PC-3 (cell line): ENCODE data around the gene TRAPPC4. TPM values are rescaled to one million over a fixed set of nuclear protein-coding genes. Genes with fewer than 3 reads are reported as not detected.

Experiments
- ATAC-seq: fragments of 200-7000 bp; cut with Tn5 transposase; 2 replicates; pipeline ENCODE4 v1.9.1; 2020; ENCODE audit warnings: mild to moderate bottlenecking, moderate library complexity
- BruUV-seq: library from RNA; stranded (reverse); fragments of 400-500 nt; replicated peaks from 2 replicates; lab custom pipeline; 2021; lab: Mats Ljungman, UMichigan
- CTCF ChIA-PET: fragments of 300-600 bp; sonication (Branson Sonifier 250); formaldehyde crosslinking; loops from one replicate; lab custom pipeline; 2022; ENCODE audit warnings: antibody characterized with exemption; lab: Charles Lee
- POLR2A ChIA-PET: fragments of 300-600 bp; sonication (Branson Sonifier 250); formaldehyde crosslinking; loops from one replicate; lab custom pipeline; 2022; ENCODE audit warnings: antibody characterized with exemption; ENCODE audit not compliant: unreplicated experiment; lab: Charles Lee
- DNase-seq: peaks from one replicate; pipeline ENCODE4 v3.0.0-alpha.2; 2015
- H2AFZ ChIP-seq: fragments of 300-600 bp; sonication (generic); 2 replicates; pipeline ENCODE4 v1.6.0; 2016; ENCODE audit warnings: antibody characterized with exemption, low read length
- H3F3A ChIP-seq: fragments of 300-600 bp; sonication (generic); one replicate; pipeline ENCODE4 v1.6.0; 2017; ENCODE audit warnings: antibody characterized with exemption, low read length, control low read depth, mild to moderate bottlenecking; ENCODE audit not compliant: unreplicated experiment
- H3K27ac ChIP-seq: fragments of 300-600 bp; sonication (generic); 2 replicates; pipeline ENCODE4 v1.5.1; 2016; ENCODE audit warnings: mild to moderate bottlenecking, low read length
- H3K27me3 ChIP-seq: fragments of 300-600 bp; sonication (generic); 2 replicates; pipeline ENCODE4 v1.6.1; 2016; ENCODE audit warnings: low read length, mixed read lengths
- H3K36me3 ChIP-seq: fragments of 300-600 bp; sonication (generic); 2 replicates; pipeline ENCODE4 v1.6.1; 2016; ENCODE audit warnings: low read depth, mixed run types, low read length, mixed read lengths
- H3K4me1 ChIP-seq: fragments of 300-600 bp; sonication (generic); 2 replicates; pipeline ENCODE4 v1.5.1; 2016; ENCODE audit warnings: low read length; ENCODE audit not compliant: insufficient read depth
- H3K4me2 ChIP-seq: fragments of 300-600 bp; sonication (generic); 2 replicates; pipeline ENCODE4 v1.6.0; 2016; ENCODE audit warnings: low read length
- H3K4me3 ChIP-seq: fragments of 300-600 bp; sonication (generic); 2 replicates; pipeline ENCODE4 v1.5.1; 2016; ENCODE audit warnings: mild to moderate bottlenecking, low read length, mixed read lengths
- H3K79me2 ChIP-seq: fragments of 300-600 bp; sonication (generic); 2 replicates; pipeline ENCODE4 v1.6.1; 2017; ENCODE audit warnings: low read length, mixed read lengths
- H3K9ac ChIP-seq: fragments of 300-600 bp; sonication (generic); 2 replicates; pipeline ENCODE4 v1.6.0; 2016; ENCODE audit warnings: mild to moderate bottlenecking, low read length
- H3K9me2 ChIP-seq: fragments of 300-600 bp; sonication (generic); replicated peaks from 2 replicates; pipeline ENCODE4 v1.6.1; 2016; ENCODE audit warnings: mixed run types, low read length, mixed read lengths
- H3K9me3 ChIP-seq: fragments of 300-600 bp; sonication (generic); 2 replicates; pipeline ENCODE4 v1.6.1; 2016; ENCODE audit warnings: low read length, mixed read lengths
- H4K20me1 ChIP-seq: fragments of 300-600 bp; sonication (generic); 2 replicates; pipeline ENCODE4 v1.6.1; 2016; ENCODE audit warnings: low read length, mixed read lengths
- EZH2 ChIP-seq: fragments of 300-600 bp; sonication (generic); IDR thresholded peaks from one replicate; pipeline ENCODE4 v1.6.1; 2017; ENCODE audit warnings: antibody characterized with exemption, mild to moderate bottlenecking, low read length; ENCODE audit not compliant: unreplicated experiment
- EZH2phosphoT487 ChIP-seq: fragments of 300-600 bp; sonication (generic); IDR thresholded peaks from 2 replicates; pipeline ENCODE4 v1.6.1; 2018; ENCODE audit warnings: mild to moderate bottlenecking, antibody characterized with exemption, low read length, borderline replicate concordance
- intact Hi-C: fragments of 100-400 bp; cut with micrococcal nuclease; formaldehyde crosslinking; loops from 2 replicates; pipeline ENCODE4 v1.9.0; 2023
- total RNA-seq: library from RNA; depleted of rRNA; stranded (reverse); fragments of >200 nt; gene quantifications from 2 replicates; pipeline ENCODE4 v1.2.3, GENCODE V29; 2014
- TF ChIP-seq, protein P1 (sequence below): fragments of 300-600 bp; sonication (generic); conservative IDR thresholded peaks from 2 replicates; pipeline ENCODE4 v1.5.1; 2017; ENCODE audit warnings: antibody characterized with exemption, low read depth, mild to moderate bottlenecking, low read length

TRAPPC4 gene
- total RNA-seq, 1 experiment from 2014 or later = 129 TPM

DNA sequence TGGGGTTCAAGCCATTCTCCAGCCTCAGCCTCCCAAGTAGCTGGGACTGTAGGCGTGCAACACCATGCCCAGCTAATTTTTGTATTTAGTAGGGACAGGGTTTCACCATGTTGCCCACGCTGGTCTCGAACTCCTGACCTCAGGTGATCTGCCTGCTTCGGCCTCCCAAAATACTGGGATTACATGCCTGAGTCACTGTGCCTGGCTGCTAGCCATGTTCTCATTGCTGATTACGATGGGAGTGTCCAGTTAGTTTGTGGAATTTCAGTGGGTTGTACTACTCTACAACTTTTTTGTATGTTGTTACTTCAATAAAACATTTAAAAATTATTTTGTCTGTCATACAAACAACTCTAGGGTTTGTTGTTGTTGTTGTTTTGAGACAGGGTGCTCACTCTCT, 44.2 kb downstream of the TRAPPC4 start:
- intact Hi-C loops = no loop called here
- Histone ChIP-seq H3K4me3 (no peak overlapping the region), H3K9me2 (no peaks in the 10 kb centered on the region), H3K27me3 (no peaks in the 10 kb centered on the region), H3K4me1 (peaks cover 16% of the 10 kb centered on the region; the same call in 1 of the 2 replicates), H4K20me1 (no peaks in the 10 kb centered on the region), H3K4me2 (no peak overlapping the region), H3K36me3 (no peaks in the 10 kb centered on the region), H3K79me2 (peaks cover 24% of the 10 kb centered on the region), H3F3A (no peaks in the 10 kb centered on the region), H3K9me3 (no peaks in the 10 kb centered on the region), H3K9ac (no peak overlapping the region), H2AFZ (no peak overlapping the region), H3K27ac (no peak overlapping the region)
- POLR2A ChIA-PET = no interaction called here
- no peak for ATAC-seq
- CTCF ChIA-PET = interaction anchor here (0.5 kb wide), 1 partner anchor 135 kb away, joined by 3 read pairs; no protein-coding TSS in a partner anchor
- no TSS peak for BruUV-seq
- DNase-seq = peak; percentile 57
- TF ChIP-seq, protein P1, sequence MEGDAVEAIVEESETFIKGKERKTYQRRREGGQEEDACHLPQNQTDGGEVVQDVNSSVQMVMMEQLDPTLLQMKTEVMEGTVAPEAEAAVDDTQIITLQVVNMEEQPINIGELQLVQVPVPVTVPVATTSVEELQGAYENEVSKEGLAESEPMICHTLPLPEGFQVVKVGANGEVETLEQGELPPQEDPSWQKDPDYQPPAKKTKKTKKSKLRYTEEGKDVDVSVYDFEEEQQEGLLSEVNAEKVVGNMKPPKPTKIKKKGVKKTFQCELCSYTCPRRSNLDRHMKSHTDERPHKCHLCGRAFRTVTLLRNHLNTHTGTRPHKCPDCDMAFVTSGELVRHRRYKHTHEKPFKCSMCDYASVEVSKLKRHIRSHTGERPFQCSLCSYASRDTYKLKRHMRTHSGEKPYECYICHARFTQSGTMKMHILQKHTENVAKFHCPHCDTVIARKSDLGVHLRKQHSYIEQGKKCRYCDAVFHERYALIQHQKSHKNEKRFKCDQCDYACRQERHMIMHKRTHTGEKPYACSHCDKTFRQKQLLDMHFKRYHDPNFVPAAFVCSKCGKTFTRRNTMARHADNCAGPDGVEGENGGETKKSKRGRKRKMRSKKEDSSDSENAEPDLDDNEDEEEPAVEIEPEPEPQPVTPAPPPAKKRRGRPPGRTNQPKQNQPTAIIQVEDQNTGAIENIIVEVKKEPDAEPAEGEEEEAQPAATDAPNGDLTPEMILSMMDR = no peak
- TF ChIP-seq EZH2phosphoT487 = no peak
- no peak for TF ChIP-seq EZH2

DNA sequence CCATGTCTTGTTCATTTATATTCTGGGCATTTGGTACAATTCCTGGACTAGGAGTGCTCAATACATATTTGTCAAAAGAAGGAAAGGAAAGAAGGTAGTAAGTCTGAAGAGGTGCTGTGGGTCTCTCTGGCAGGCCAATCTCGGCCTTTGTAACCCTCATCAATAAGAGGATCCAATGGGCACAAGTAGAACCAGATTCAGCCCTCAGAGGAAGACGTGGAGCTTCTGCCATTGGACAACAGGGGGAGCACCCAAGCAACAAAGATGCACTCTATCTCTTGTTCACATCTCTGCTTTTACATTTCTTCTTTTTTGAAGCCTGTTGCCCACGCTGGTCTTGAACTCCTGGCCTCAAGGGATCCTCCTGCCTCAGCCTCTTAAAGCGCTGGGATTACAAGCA, 46.8 kb downstream of the TRAPPC4 start:
- no peak for ATAC-seq
- Histone ChIP-seq H3K27me3 (no peaks in the 10 kb centered on the region), H3K27ac (no peak overlapping the region), H2AFZ (no peak overlapping the region), H3K9me3 (no peaks in the 10 kb centered on the region), H3K9me2 (no peaks in the 10 kb centered on the region), H3F3A (no peaks in the 10 kb centered on the region), H3K4me2 (no peak overlapping the region), H3K9ac (no peak overlapping the region), H3K4me1 (peaks cover 14% of the 10 kb centered on the region; the same call in 1 of the 2 replicates), H4K20me1 (no peaks in the 10 kb centered on the region), H3K36me3 (peaks cover 4% of the 10 kb centered on the region; the same call in 1 of the 2 replicates), H3K79me2 (peaks cover 47% of the 10 kb centered on the region), H3K4me3 (no peak overlapping the region)
- CTCF ChIA-PET = interaction anchor here (0.6 to 1.0 kb wide), 2 partner anchors 70 to 216 kb away, joined by 3 read pairs; no protein-coding TSS in a partner anchor
- intact Hi-C loops = no loop called here
- POLR2A ChIA-PET = no interaction called here
- DNase-seq = peak; percentile 66
- BruUV-seq = no TSS peak
- TF ChIP-seq, protein P1 = peak; percentile 79
- TF ChIP-seq EZH2phosphoT487 = no peak
